Measurements from ENCODE around the gene TRAF3IP1.

- no peak for TF ChIP-seq TAF1 (IDR thresholded peaks at IDR 0.05; ENCODE audit: low read depth)
- TF ChIP-seq MXI1 (conservative IDR thresholded peaks at IDR 0.05; ENCODE audit: poor library complexity, severe bottlenecking): no peak
- TF ChIP-seq EZH2 (IDR thresholded peaks at IDR 0.05; ENCODE audit: borderline replicate concordance, insufficient read depth, low read length, poor library complexity, severe bottlenecking): no peak
- TF ChIP-seq CTCF (IDR thresholded peaks at IDR 0.05; ENCODE audit: poor library complexity, severe bottlenecking): no peak
- no peak for TF ChIP-seq REST (IDR thresholded peaks at IDR 0.05; ENCODE audit: borderline replicate concordance)
- TF ChIP-seq EP300 (conservative IDR thresholded peaks at IDR 0.05; ENCODE audit: poor library complexity, severe bottlenecking): no peak
- TF ChIP-seq SMC3 (conservative IDR thresholded peaks at IDR 0.05; ENCODE audit: poor library complexity): no peak
Measured at GRCh38 chr2:238408615-238409340, 88.5 kb downstream of the TRAF3IP1 start.

Measured in neural cell (in vitro differentiated cells).